Brain microvascular endothelial cell (primary cell): ENCODE results near the gene DIAPH3.

Experiments used
- DNase-seq: peaks from one replicate; pipeline ENCODE4 v3.0.0-alpha.2; 2020
- H3K27ac ChIP-seq: fragments of 250-450 bp; sonication (Bioruptor Pico); 2 replicates; pipeline ENCODE4 v1.5.1; 2020; ENCODE audit warnings: mild to moderate bottlenecking, moderate library complexity
- H3K27me3 ChIP-seq: fragments of 250-450 bp; sonication (Bioruptor Pico); replicated peaks from 2 replicates; pipeline ENCODE4 v1.5.1; 2020; ENCODE audit warnings: mild to moderate bottlenecking
- H3K36me3 ChIP-seq: fragments of 250-450 bp; sonication (Bioruptor Pico); replicated peaks from 2 replicates; pipeline ENCODE4 v1.5.1; 2020; ENCODE audit warnings: mild to moderate bottlenecking
- H3K4me3 ChIP-seq: 2 replicates; pipeline ENCODE4 v1.5.1; 2011; ENCODE audit warnings: low read depth, mild to moderate bottlenecking, control low read depth, low read length, moderate library complexity
- CTCF ChIP-seq: IDR thresholded peaks from 2 replicates; pipeline ENCODE4 v1.5.1; 2011; ENCODE audit warnings: low read depth, mild to moderate bottlenecking, moderate library complexity, low read length, control low read depth, inconsistent platforms; ENCODE audit errors: missing control alignments
- in situ Hi-C: cut with HindIII; loops from 2 replicates; pipeline ENCODE4 v1.10.0; 2017; ENCODE audit warnings: low sequenced_read_pairs, low pct_ligation_motif_present

DIAPH3 gene

DNA sequence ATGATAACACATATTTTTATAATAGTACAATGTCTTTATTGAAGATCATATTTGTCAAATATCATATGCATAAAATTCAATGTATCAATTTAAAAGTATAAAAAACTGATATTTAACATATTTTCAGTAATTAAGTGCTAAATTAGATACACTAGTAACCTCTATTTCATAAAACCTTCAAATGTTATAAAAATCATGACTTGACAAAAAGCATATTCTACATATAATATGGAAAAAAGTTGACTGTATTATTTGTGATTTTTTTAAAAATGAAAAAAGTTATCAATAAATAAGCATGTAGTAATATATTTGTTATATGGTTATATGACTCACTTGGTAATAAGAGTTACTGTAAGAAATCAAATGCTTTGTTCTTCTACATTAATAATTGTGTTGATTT lies 356.9 kb downstream of the DIAPH3 start:
- Histone ChIP-seq H3K27ac (no peak overlapping the region), H3K27me3 (no peaks in the 10 kb centered on the region), H3K36me3 (no peaks in the 10 kb centered on the region), H3K4me3 (no peak overlapping the region)
- TF ChIP-seq CTCF = no peak
- in situ Hi-C loops = no loop called here
- DNase-seq = no peak

DNA sequence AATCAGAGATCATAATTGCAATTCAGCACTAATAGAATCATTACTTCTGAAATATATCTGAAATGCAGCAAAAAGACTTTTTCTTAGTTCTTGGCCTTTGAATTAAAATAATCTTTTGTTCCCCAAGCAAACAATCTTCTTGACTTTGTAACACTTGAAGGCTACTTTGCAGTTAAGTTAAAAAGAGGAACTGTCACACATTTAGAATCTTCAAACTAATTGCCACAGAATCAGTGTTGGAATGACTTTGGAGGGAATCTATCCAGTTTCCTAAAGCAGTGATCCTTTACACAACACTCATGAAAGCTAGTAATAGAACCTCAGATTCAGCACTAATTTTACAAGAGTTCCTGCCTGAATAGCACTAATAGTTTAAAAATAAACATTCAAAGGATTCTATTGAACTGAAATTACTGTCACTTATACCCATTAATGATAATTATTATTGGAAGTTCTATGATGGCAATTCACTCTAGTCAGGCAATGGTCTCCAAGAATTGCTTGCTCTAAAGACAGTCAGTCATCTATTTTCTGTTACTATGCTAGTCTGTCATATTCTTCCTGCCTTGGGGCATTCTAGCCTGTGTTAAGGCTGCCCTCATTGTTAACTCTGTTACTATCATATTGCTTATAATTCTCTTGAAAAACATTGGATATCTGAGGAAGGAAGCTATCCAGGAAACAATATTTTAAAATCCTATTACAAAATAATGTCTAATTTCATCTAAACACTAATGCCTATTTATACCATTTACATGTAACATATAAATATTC lies 362.4 kb downstream of the DIAPH3 start:
- H3K27me3 ChIP-seq = no peaks in the 10 kb centered on the region
- H3K27ac ChIP-seq = no peak overlapping the region
- DNase-seq = no peak
- no peak for TF ChIP-seq CTCF
- in situ Hi-C loops = no loop called here
- no peaks in the 10 kb centered on the region for H3K36me3 ChIP-seq
- H3K4me3 ChIP-seq = no peak overlapping the region

GRCh38 chr13:59793107-59793506 lies 370.6 kb downstream of the DIAPH3 start:
- H3K4me3 ChIP-seq = no peak overlapping the region
- in situ Hi-C loops = no loop called here
- H3K36me3 ChIP-seq = no peaks in the 10 kb centered on the region
- DNase-seq = no peak
- H3K27me3 ChIP-seq = no peaks in the 10 kb centered on the region
- no peak overlapping the region for H3K27ac ChIP-seq
- TF ChIP-seq CTCF = no peak

DNA sequence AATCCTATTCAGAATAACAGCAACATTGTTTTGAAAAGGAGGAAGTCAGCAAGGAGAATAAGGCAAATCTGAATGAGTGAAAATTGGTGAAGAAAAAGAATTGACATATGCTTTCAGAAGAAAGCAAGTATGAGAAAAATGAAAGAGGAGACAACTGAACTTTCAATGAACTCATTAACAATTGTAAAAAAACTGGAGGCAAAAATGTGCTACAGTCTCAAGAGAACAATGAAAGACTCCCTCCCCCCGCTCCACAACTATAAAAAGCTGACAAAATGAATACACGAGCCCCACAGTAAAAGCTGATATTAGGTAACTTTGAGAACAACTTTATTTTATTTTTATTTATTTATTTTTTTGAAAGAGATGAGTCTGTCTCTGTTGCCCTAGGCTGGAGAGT lies 373.1 kb downstream of the DIAPH3 start:
- Histone ChIP-seq H3K27me3 (no peaks in the 10 kb centered on the region), H3K4me3 (no peak overlapping the region), H3K36me3 (no peaks in the 10 kb centered on the region), H3K27ac (peak overlapping the region; percentile 77)
- no peak for TF ChIP-seq CTCF
- DNase-seq = peak; percentile 62
- in situ Hi-C loops = no loop called here

GRCh38 chr13:59789558-59789957 lies 374.2 kb downstream of the DIAPH3 start:
- Histone ChIP-seq H3K27me3 (no peaks in the 10 kb centered on the region), H3K36me3 (no peaks in the 10 kb centered on the region), H3K27ac (no peak overlapping the region), H3K4me3 (no peak overlapping the region)
- no peak for TF ChIP-seq CTCF
- no peak for DNase-seq
- in situ Hi-C loops = no loop called here

DNA sequence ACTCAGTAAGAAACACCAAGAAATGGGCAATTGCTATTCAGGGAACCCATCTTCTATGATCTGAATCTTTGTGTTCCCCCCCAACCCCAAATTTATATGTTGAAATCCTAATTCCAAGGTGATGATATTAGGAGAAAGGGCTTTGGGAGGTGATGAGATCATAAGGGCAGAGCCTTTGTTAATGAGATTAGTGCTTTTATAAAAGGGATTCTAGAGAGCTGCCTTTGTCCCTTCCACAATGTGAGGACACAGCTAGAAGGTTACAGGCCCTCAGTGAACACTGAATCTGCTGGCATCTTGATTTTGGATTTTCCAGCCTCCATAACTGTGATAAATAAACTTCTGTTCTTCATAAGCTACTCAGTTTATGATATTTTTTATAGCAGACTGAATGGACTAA lies 376.0 kb downstream of the DIAPH3 start:
- DNase-seq = no peak
- no peaks in the 10 kb centered on the region for H3K36me3 ChIP-seq
- H3K27me3 ChIP-seq = no peaks in the 10 kb centered on the region
- TF ChIP-seq CTCF = no peak
- H3K27ac ChIP-seq = no peak overlapping the region
- in situ Hi-C loops = no loop called here
- H3K4me3 ChIP-seq = no peak overlapping the region
